DMS79 (cell line): ENCODE measurements around the gene SLCO2A1.

ENCODE experiments used
- DNase-seq: peaks from one replicate; lab custom pipeline; 2025; lab: John Stamatoyannopoulos, UW

SLCO2A1 gene

DNA sequence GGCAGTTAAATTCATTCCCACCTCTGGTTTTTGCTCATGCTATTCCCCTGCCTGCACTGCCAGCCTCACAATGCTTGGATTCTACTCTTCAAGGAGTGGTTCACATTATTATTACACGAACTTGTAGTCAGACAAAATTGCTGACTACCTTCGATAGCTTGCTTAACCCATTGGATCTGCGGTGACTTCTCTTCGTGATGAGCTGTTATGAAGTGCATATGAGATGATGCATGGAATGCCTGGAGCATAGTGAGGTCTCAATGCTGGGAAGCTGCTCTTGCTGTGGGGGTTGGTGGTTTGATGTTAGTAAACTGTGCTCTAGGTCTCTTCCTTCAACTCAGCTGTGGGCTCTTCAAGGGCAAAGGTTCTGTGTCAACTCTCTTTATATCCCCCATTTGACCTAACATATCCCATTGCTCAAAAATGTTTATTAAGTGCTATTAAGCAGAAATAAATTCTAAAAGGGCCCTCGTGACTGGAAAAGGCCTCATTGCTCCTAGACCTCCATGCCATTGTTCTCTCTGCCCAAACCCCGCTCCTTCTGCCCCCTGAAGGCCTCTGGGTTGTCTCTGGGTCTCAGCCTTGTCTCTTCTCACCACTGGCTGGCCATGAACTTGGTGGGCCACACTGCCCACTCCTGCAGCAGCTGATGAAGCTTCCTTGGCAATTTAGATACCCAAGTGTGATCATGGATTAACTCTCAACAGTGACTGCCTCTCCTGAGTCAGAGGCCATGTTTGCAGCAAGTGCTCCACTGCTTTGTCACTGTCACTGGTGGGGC, 4.5 kb upstream of the SLCO2A1 start:
- no peak for DNase-seq

DNA sequence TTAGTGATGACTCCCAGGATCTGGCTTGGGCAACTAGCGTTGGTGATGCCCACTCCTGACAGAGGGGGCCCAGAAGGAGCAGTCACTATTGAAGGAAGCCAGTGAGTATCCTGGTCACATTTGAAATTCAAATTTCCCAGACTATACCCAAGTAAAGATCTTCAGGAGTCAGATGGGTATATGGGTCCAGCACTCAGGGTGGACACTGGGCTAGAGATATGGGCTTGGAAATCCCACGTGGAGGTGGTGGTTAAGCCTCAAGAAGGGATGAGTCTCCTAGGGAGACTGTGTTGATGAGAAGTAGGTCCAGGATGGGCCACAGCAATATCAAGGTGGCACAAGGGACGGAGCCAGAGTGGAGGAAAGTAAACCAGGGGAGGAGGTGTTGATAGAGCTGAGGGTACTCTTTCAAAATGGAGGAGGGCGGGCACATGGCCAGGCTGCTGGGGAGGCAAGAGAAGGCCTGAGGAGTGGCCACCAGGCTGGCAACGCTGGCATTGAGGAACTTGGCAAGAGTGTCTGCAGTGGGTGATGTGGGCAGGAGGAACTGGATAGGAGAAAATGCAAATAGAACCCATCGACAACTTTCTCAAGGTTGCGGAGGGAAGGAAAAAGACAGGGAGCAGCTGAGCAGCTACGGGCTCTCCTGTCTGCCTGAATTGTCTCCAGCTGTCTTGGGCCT, 3.7 kb upstream of the SLCO2A1 start:
- no peak for DNase-seq

DNA sequence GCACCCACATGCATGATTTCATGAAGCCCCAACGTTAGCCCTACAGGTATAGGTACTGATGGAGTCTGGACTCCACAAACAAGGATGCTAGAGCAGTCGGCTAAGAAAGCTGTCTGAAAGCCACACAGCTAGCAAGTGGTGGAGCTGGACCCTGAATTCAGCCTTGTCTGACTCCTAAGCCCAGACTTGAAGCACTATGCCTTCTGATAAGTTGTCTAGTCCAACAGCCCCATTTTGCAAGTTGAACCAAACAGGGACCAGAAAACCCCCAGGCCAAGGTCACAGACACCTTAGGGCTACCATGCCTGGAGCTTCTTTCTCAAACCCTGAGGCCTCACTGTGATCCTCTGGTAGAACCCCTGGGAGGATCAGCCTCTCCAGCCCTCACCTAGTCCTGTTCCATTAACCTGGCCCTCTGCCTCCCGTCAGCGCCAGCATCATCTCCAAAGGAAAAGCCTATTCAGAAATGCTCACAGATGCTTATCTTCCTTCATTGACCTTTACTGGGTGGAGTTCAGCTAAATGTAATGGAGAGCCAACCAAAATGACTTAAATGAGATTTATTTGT, 1.7 kb upstream of the SLCO2A1 start:
- DNase-seq: no peak

DNA sequence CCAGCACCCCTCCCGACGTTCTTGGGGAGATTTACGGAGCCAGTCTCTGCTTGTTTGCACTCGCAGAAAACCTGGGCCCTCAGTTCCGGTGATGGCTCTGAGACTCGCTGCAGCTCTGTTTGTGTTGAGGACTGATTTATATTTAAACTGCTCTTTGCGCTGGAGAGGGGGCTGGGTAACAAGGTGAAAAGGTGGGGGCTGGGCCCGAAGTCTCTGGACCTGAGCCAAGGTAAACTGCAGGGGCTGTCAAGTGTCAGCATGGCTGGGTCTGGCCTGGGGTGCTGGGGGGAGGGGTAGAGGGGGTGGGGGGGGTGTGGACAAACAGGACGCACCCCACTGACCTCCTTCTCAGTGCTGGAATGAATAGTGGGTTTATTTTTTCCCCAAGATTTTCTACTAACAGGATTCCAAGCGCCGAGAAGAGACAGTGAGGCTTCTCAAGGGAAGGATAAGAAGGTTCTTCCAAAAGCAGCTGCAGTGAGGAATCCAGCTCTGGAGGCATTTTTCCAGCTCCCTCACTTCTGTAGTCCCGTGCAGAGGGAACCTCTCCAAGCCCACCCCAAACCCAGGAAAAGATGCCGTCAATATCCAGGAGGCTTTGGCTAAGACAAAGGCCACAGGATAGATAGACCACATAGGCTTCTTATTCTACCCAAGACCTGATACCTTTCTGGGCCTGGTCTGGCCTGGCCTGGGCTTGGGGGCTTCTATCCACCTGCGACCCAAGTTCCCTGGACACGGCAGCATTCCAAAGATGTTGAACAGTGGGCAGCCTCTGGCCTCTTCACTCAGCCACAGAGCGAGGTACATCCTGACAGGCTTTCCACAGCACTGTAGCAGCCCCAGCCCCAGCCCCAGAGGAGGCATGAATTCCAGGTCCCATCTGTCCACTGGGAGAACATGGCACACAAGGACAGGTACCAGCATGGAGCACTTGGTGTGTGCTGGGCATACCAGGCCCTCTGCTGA, 938 bp upstream of the SLCO2A1 start:
- peak; percentile 33 for DNase-seq

DNA sequence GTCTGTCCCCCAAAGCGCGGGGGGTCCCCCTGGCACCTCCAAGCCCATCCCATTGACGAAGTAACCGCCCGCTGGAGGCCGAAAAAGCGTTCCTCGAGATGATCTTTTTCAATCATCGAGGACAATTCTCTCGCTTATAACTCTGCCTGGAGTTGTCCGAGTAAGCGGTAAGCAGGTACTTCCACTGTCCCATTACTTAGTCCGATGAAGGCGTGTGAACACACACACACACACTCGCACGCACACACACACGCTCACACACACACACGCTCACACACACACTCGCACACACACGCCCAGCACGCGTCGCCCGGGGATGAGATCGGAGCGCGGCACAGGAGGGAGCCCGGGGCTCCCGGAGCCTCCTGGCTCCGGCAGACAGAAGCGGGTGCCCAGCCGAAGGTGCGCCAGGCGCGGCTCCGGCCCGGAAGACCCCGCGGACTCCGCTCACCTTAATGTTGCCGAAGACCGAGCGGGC, 430 bp downstream of the SLCO2A1 start:
- DNase-seq: peak; percentile 26

DNA sequence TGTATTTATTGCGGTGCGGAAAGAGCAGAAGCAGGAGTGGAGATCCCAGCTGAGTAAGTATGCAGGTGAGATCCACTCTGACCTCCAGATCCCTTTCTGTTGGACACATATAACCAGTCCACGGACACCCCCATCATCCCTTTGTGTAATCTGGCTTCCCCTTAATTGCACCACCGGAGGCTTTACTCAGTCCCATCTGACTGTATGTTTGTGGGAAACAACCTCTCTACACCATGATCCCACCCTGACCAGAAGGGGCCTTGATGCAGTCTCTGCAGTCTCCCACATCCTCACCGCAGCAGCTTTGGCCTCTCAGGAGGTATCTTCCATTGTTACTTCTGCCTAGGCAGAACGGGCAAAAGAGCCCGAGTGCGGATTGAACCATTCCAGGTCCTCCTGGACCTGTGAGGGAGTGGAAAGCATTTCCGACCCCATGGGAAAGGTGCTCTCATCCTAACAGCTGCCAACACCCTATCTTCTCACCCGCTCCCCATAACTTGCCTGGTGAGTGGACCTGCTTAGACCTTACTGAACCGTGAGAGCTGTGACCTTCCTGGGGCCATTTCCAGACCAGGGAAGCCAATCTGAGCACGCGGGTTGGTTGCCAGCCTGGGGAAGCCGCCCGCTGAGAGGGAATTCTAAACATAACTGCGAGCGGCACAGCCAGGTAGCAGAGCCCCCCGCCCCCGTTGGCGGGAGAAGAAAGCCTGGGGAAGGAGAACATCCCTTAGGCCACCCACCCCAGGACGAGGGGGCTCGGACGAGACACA, 1.1 kb downstream of the SLCO2A1 start:
- peak; percentile 26 for DNase-seq

DNA sequence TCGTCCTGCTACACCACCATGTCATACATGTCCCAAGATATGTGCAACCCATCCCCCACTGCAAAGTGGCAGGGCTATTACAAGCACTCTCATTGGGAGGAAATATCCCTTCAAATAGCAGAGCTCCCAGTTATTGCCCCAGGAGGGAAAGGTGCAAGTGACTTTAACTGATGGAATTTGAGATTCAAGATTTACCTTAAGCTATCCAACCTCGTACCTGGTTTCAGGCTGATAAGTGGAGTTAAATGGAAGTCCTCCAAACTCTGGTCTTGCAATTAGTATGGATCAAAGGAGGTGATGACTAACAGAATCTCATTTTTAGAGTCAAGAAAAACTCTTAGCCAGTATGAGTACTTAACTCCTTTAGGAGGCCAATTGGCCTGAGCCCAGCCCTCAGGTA, 2.1 kb downstream of the SLCO2A1 start:
- no peak for DNase-seq

DNA sequence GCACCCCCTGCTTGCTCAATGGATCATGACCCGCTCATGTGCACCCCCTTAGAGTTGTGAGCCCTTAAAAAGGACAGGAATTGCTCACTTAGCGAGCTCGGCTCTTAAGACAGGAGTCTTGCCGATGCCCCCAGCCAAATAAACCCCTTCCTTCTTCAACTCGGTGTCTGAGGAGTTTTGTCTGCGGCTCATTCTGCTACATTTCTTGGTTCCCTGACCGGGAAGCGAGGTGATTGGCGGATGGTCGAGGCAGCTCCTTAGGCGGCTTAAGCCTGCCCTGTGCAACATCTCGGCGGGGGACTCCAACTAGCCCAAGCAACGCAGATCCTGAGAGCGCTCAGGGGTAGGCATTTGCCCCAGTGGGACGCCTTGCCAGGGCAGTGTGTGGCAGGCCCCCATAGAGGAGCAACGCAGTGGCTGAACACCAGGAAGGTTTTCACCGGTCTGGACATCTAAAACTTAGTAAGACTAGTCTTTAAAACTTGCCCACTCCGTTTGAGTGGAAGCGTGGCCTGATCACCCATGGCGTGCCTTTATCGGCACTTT, 9.5 kb downstream of the SLCO2A1 start:
- no peak for DNase-seq

DNA sequence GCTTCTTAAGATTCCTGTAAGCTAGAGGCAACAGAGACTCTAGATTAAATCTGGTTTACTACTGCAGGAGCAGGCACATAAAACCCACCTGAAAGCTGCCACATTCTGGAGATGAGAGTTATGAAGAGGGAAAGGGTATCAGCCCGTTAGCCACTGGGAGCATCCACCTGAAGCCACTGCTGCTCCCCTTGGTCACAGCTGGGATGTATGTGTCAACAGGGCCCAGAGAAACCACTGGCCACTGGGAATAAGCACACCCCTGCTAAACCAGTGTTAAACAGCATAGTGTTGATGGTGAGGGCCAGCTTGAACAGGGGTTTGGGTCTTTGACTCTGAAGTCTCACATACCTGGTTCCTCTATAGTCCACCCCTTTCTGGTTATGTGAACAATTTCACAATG, 10.9 kb downstream of the SLCO2A1 start:
- no peak for DNase-seq

DNA sequence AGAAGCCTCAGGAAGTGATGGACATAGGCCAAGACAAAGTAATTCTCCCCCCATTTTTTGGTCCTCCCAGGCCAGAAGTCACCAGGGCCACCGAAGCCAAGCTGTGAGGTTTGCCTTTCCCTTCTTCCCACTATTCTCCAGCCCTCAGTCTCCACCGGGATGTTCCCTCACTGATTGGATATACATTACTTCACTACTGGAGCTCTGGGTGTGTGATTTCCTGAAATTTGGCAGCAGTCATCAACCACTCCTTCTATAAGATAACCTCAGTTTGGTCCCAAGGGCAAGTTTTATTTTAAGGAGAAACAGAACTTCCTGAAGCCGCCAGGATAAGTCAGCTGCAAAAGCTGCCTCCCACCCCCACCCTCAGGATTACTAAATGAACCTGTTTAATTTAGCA, 11.3 kb downstream of the SLCO2A1 start:
- no peak for DNase-seq

DNA sequence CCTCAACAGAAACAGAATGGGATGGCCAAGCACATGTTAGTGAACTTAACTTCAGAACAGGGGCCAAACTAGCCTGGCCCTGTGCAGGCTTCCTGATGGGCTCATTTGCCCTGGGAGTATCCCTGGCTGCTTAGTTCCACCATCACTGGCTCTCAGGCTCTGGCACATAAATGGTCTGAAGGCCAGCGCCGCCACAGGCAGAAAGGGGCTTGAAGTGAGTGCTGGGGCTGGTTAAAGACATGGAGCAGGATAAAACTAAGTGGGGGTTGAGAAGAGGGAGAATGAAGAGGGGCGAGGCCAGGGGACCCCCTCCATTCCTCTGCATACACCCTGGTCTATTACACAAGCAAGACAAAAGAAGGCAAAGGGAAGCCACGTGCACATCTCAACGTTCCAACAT, 12.2 kb downstream of the SLCO2A1 start:
- no peak for DNase-seq

DNA sequence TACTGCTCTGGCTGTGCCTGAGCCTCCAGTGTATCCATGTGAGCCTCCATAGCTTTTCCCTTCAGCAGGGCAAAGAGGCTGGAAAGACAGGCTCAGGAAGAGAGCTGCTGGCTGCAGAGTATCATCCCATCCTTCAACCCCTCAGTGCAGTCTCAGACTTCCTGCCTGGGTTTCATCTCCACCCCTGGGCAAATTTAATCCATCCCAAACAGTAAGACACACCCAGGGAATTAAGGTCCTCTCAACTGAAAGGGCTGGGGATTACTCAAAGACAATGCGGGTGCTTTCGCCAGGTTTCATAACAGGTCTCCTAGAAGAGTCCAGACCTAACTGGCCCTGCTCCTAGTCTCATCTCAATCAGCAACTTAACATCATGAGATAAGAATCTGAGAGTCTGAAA, 15.5 kb downstream of the SLCO2A1 start:
- DNase-seq: no peak

DNA sequence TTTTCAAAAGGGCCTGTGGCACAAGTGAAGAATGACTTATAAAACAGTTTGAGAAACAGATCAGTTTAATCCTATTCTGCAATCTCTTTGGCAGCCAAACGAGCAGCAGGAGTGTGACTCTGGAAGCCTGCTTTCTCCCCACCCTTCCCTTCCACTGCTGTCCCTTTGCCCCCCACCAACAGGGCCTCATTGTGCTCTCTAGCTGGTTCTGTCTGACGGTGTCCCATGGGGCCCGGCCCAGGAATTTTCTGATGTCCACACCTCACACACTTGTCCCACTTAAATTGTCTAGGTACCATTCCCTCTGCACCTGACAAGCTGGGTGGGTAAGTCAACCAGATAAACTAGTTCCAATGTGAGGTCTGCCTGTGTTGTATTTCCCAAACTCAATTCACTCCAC, 16.4 kb downstream of the SLCO2A1 start:
- no peak for DNase-seq

DNA sequence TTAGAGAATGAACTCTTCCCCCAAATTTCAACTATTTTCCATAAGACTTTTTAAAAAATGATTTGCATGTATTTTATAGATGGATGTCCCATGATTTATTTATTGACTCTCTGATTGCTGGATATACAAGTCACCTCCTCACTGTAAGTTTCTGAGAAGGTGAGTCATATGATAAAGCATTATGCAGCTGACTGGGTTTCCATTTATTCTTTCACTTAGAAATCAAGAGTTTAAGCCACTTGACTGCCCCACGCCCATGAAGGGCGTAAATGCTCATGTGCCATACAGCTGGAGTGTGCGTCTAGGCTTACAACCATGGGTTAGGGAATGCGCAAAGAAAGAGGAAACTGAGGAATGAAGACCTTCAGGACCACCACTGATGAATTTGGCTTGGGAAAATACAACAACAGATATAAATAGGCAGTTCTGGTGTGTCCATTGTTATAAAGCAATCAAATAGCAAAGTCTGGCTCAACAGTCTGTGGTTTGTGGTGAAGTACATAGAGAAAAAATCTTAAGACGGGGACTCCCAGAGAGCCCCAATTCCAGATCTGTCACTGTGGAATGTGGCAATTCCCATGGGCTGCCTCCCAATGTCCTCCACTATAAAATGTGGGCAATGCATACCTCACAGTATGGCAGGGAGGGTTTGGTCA, 20.3 kb downstream of the SLCO2A1 start:
- DNase-seq: no peak

DNA sequence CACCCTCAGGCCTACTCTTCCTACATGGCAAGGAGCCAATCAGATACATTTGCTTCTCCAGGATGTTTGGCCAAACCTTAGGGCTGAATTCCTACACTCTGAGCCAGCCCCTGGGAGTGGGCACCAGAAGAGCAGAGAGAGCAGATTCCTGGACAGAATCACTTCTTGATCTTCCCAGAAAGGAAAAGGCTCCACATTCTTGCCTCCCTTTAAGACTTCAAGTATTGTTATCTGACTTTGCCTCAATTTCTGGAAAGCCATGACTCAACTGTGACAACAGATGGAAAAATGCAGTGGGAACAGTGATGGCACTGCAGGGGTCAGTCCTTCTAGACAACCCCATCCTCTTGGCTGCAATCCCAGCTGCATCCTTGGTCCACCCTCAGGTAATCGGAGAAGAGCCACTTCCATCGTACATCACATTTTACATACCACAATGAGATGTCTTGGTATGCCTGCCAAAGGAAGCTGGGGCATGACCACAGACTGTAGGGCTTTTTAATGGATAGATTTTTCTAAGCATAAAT, 21.0 kb downstream of the SLCO2A1 start:
- no peak for DNase-seq

DNA sequence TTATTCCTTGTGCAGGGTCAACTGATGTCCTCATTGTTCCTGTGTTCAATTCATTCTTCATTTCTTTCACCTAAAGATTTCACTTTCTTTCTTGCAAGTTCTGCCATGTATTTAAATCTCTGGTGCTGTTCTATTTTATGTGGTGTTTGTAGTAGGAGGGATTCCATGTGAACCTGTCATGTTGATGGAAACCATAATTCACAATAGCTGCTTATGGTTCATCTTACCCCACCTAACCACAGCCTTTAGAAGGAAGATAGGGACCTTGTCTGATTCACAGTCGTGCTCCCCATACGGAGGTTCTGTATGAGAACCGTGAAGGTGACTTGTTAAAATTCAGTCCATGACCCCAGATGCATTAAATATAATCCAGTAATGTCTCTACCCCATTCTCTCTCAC, 21.9 kb downstream of the SLCO2A1 start:
- no peak for DNase-seq

DNA sequence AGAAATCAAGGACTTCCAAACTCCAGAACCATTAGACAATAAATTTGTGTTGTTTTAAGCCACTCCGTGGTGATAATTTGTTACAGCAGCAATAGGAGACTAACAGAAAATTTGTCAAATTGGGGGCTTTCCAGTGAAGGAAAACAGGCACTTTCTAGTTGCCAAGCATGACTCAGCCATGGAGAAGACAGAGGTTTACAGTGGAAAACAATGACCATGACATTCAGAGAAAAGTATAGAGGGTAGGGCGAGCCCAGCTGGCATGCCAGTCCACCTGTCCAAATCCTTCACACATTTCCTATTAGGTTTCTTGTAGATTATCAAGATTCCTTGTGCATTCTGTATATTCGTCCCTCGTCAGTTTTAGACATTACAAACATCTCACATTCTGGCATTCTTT, 24.9 kb downstream of the SLCO2A1 start:
- DNase-seq: no peak

DNA sequence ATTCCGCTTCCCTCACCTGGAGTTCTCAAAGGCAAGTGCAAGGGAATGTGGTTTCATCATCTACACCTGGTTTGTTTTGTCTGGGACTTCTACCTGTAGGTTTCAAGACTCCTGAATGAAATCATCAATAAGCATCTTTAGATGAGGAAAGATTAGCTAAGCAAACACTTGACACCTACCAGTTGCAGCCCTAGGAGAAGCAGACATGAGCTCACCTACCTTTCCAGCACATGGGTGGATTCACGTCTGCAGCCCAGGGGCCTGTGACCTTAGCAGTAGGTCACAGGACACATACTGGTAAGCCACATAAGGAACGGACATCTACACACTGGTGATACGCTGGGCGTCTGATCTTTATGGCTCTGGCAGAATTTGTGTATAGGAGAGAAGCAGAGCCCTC, 26.7 kb downstream of the SLCO2A1 start:
- no peak for DNase-seq

DNA sequence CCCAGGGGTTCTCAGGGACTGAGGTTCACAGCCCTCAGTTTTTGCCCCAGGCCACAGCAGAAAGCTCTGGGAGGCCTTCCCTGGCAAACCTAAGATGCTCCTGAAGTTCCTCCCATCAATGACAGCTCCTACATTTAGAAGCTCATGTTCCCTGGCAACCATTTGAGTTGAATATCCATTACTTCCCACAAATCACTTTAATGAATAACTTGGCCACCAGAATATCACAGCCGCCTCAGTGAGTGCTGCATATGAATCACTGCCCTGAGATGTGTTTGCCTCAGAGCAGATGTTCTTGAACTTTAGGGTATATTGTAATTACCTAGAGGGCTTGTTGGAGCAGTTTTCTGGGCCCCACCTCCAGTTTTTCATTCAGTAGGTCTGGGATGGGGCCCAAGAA, 27.4 kb downstream of the SLCO2A1 start:
- DNase-seq: no peak

DNA sequence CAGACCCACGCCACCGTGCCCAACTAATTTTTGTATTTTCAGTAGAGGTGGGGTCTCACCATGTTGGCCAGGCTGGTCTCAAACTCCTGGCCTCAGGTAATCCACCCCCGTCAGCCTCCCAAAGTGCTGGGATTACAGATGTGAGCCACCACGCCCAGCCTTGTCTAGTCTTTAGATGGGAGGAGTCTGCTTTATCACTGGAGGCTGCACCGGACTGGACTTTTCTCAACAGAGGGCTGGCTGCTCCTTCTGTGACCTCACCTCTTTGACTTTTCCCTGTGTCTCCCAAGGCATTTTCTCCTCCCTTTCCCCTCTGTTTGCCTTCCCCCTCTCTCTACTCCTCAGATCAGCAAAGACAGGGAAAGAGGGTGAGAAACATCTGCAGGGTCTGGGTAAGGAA, 28.5 kb downstream of the SLCO2A1 start:
- DNase-seq: no peak
